Pons (tissue), 1 donor: ENCODE results near the gene CCDC198.

Experiments used
- DNase-seq: peaks from one replicate; pipeline ENCODE4 v3.0.0-alpha.2; 2016; ENCODE audit warnings: low spot score

CCDC198 gene

GRCh38 chr14:57464008-57464730, 29.5 kb downstream of the CCDC198 start:
- DNase-seq: no peak

GRCh38 chr14:57462551-57462950, 31.1 kb downstream of the CCDC198 start:
- DNase-seq: no peak

GRCh38 chr14:57461777-57462320, 31.8 kb downstream of the CCDC198 start:
- DNase-seq: no peak

- DNase-seq: no peak
Observed at GRCh38 chr14:57435923-57436322, 57.7 kb downstream of the CCDC198 start.

- no peak for DNase-seq
Observed at GRCh38 chr14:57420986-57421385, 72.7 kb downstream of the CCDC198 start.

DNA sequence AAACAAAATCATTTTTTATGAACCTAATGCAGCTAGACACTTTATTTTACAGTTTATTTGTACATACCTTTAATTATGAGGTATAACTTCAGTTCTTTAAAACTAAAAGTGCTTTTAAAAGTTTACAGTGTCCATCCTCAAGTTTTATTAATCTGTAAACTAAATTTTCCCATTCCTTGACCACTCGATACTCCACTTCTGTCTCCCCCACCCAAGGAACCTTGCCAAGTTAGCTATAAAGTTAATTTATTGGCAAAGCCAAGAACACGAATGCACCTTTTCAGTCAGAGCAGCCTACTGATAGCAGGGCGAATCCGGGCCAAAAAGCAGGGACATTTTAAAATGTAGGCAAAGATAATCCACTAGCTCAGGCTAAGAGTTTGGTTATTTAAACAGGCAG, 73.6 kb downstream of the CCDC198 start:
- DNase-seq: no peak
